ENCODE results near the gene ITGB7. TPM values are rescaled to one million over a fixed set of nuclear protein-coding genes. Genes with fewer than 3 reads are reported as not detected.

The ITGB7 gene
- total RNA-seq, 1 experiment from 2014 or later: 0.98 TPM

GRCh38 chr12:53159195-53159839 lies 47.7 kb downstream of the ITGB7 start:
- no TSS peak for BruUV-seq (replicated peaks)
- POLR2A ChIA-PET: interaction anchor here (0.6 to 1.2 kb wide), 2 partner anchors 22 to 129 kb away, joined by 3 read pairs; partner anchors contain the start of genes CSAD and ZNF740
- ATAC-seq: peak; percentile 95
- Histone ChIP-seq H3K27ac (ENCODE audit: low read length) (peak overlapping the region; percentile 69; the same call in 1 of the 2 replicates), H3K27me3 (ENCODE audit: control insufficient read depth, insufficient read depth, low read length) (no peaks in the 10 kb centered on the region), H3K36me3 (ENCODE audit: control insufficient read depth, insufficient read depth, low read length) (no peaks in the 10 kb centered on the region), H3K4me1 (ENCODE audit: control insufficient read depth, insufficient read depth, low read length) (no peaks in the 10 kb centered on the region), H3K9me3 (ENCODE audit: control insufficient read depth, insufficient read depth, low read depth, low read length) (no peaks in the 10 kb centered on the region), H3K4me3 (ENCODE audit: low read depth in 2 of 2, low read length in 2 of 2) (peak overlapping the region in 1 of 2 experiments; percentile 7; a peak in 1 of 4 replicates)
- CTCF ChIA-PET: interaction anchor here (1.2 to 3.1 kb wide), 10 partner anchors 8 to 220 kb away, joined by 3 to 15 read pairs (median 5); partner anchors contain the start of gene AAAS
- intact Hi-C loops (cut with micrococcal nuclease; ENCODE audit: unreplicated experiment): loop anchor here (10.0 kb wide), 1 partner anchor 95 kb away; no protein-coding TSS in a partner anchor
- TF ChIP-seq CTCF (IDR thresholded peaks at IDR 0.05): peak; percentile 99
- TF ChIP-seq TCF7L2 (IDR thresholded peaks at IDR 0.05; ENCODE audit: low read depth, low read length): no peak
- TF ChIP-seq SIN3A (IDR thresholded peaks at IDR 0.05; ENCODE audit: borderline replicate concordance, insufficient read depth, low read depth, low read length): 0 out of 2 replicates have a peak, but pooled peaks have one; percentile 33
- no peak for TF ChIP-seq POLR2AphosphoS5 (IDR thresholded peaks at IDR 0.05; ENCODE audit: low read depth, low read length)
- no peak for TF ChIP-seq REST (IDR thresholded peaks at IDR 0.05; ENCODE audit: insufficient read depth in 1 of 2, low read depth in 2 of 2, low read length in 1 of 2)
- DNase-seq (ENCODE audit: low read depth, low spot score): peak; percentile 89
- in situ Hi-C loops (cut with HindIII; ENCODE audit: low pct_unique_long_range_greater_than_20kb, low sequenced_read_pairs): no loop called here

GRCh38 chr12:53152390-53152789 lies 54.7 kb downstream of the ITGB7 start:
- ATAC-seq (no peak), DNase-seq (ENCODE audit: low read depth, low spot score) (no peak)
- no TSS peak for BruUV-seq (replicated peaks)
- no peaks in the 10 kb centered on the region for H3K9me3 ChIP-seq (ENCODE audit: control insufficient read depth, insufficient read depth, low read depth, low read length)
- no peaks in the 10 kb centered on the region for H3K36me3 ChIP-seq (ENCODE audit: control insufficient read depth, insufficient read depth, low read length)
- ChIA-PET POLR2A (no interaction called here), CTCF (no interaction called here)
- no peak overlapping the region for H3K4me3 ChIP-seq (ENCODE audit: low read depth in 2 of 2, low read length in 2 of 2)
- intact Hi-C loops (cut with micrococcal nuclease; ENCODE audit: unreplicated experiment) (loop anchor here (10.0 kb wide), 1 partner anchor 88 kb away; no protein-coding TSS in a partner anchor), in situ Hi-C loops (cut with HindIII; ENCODE audit: low pct_unique_long_range_greater_than_20kb, low sequenced_read_pairs) (no loop called here)
- H3K27ac ChIP-seq (ENCODE audit: low read length): no peak overlapping the region
- H3K4me1 ChIP-seq (ENCODE audit: control insufficient read depth, insufficient read depth, low read length): no peaks in the 10 kb centered on the region
- TF ChIP-seq SIN3A (IDR thresholded peaks at IDR 0.05; ENCODE audit: borderline replicate concordance, insufficient read depth, low read depth, low read length): no peak
- no peak for TF ChIP-seq CTCF (IDR thresholded peaks at IDR 0.05)
- no peak for TF ChIP-seq TCF7L2 (IDR thresholded peaks at IDR 0.05; ENCODE audit: low read depth, low read length)
- no peak for TF ChIP-seq REST (IDR thresholded peaks at IDR 0.05; ENCODE audit: insufficient read depth in 1 of 2, low read depth in 2 of 2, low read length in 1 of 2)
- no peak for TF ChIP-seq POLR2AphosphoS5 (IDR thresholded peaks at IDR 0.05; ENCODE audit: low read depth, low read length)
- no peaks in the 10 kb centered on the region for H3K27me3 ChIP-seq (ENCODE audit: control insufficient read depth, insufficient read depth, low read length)

Data from Panc1 (cell line).